D721Med (cell line): Measurements from ENCODE around the gene ZBTB22.
"Not testable (repeated sequence)": the region's sequence is repeated elsewhere in the genome, so short reads cannot be mapped to it uniquely, and the experiment has no call there.

ENCODE experiments used
- DNase-seq: peaks from one replicate; pipeline ENCODE4 v3.0.0; 2011; ENCODE audit warnings: low spot score; ENCODE audit not compliant: insufficient read length
- FAIRE-seq: peaks from 2 replicates; lab custom pipeline; 2011; peaks lifted over from hg19 to GRCh38; lab: Jason Lieb, UNC
- CTCF ChIP-seq: IDR thresholded peaks from 2 replicates; pipeline ENCODE4 v1.5.1; 2012; ENCODE audit warnings: mild to moderate bottlenecking, control low read depth; ENCODE audit not compliant: insufficient read depth; ENCODE audit errors: missing control alignments

ZBTB22 gene

DNA sequence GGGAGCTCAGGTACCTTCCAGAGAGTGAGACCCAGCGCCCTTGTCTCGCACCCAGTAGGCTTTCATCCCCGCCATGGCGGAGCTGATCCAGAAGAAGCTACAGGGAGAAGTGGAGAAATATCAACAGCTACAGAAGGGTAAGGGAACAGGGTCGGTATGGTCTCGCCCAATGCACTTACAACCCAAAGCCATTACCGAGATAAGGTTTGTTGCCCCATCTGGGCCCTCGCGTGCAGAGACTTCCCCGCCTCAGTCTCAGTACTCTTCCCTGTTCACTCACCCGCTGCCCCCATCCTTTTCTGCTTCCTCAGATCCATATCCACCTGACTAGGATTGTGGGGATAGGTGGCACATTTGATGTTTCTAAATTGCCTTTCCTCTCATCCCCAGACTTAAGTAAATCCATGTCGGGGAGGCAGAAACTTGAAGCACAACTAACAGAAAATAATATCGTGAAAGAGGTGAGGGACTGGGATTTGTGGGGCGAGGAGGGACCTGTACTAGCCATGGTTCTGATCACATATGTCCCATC lies 27.7 kb downstream of the ZBTB22 start:
- DNase-seq (no peak), FAIRE-seq (no peak)
- TF ChIP-seq CTCF: no peak

- TF ChIP-seq CTCF: no peak
- FAIRE-seq (no peak), DNase-seq (peak; percentile 98)
Observed at GRCh38 chr6:33288921-33289783, 28.4 kb downstream of the ZBTB22 start, which contains the start of the genes PFDN6 and WDR46. Gene PFDN6 (plus strand): TSS chr6:33289601. CDS start chr6:33289857, 256 bp downstream. Gene WDR46 (minus strand): TSS chr6:33289239. CDS start chr6:33289170, 69 bp downstream.

DNA sequence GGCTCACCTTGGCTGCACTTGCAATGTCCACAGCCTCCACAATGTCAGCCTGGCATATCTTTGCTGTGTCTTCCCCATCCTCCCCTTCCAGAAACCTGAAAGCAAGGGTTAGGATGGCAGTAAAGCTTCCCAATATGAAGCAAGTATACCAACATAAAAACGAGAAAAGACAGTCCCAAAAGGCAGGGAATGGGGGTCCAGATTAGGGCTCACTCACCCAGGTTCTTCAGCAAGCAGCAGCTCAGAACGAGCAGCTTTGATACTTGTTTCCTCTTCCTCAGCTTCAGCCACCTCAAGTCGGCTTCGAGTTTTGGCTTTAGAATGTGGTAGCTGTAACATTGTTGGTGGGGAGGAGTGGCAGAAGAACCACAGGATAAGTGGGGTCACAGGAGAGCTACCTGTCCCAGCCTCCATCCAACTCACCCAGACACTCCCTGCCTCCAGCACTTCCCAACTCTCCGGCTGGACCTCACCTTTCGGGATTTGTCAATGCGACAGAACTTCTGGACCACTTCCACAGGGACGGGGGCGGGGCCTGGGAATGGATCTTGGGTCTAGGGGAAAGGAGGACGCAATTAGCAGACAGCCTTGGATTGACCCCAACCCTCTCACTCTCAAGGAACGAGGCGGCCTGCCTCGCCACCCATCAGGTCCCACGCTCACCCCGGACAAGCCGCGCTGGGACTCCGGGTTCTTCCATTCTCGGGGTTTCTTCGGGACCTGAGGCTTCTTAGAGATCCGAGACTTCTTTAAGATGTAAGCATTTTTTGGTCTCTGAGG lies 29.2 kb downstream of the ZBTB22 start:
- TF ChIP-seq CTCF: no peak
- DNase-seq: no peak
- no peak for FAIRE-seq

DNA sequence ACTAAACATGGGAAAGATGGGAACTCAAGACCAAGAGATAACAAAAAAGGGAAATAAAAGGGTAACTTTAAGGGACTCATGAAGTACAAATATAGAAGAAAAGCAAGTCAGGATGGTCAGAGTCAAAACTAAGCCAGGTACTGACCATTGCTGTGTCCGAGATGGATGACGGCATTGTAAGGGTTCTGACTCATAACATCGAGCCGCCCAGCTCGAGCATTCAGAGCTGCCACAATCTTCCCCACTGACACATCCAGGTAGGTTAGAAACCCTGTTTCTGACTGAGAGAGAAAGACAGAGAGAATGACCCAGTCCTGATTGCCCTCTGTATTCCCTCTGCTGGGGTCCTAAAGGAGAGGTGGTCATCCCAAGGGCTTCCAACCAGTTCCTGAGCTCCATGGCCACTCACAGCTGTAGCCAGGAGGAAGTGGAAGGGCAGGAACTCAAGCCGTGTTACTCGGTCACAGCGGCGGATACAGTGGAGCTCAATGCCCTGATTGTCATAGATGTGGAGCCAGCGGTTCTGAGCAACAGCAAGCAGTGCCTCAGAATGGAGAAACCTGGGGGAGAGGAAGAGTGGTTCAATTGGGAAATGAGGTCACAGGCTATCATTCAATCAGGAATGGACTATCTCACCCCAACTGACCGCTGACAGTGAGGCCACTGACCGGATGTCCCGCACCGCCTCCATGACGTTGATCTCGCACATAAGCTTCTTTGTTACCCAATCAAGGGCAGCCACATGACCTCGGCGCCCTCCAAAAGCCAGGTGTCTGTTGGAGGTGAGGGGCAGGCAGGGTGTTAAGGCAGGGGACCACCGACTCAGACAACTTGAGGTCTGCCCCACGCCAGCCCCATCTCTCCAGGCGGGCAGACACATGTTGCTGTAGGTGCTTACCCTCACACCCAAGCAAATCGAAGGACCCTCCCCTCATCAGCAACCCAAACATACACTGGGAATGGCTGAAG lies 30.3 kb downstream of the ZBTB22 start:
- DNase-seq (no peak), FAIRE-seq (no peak)
- no peak for TF ChIP-seq CTCF

DNA sequence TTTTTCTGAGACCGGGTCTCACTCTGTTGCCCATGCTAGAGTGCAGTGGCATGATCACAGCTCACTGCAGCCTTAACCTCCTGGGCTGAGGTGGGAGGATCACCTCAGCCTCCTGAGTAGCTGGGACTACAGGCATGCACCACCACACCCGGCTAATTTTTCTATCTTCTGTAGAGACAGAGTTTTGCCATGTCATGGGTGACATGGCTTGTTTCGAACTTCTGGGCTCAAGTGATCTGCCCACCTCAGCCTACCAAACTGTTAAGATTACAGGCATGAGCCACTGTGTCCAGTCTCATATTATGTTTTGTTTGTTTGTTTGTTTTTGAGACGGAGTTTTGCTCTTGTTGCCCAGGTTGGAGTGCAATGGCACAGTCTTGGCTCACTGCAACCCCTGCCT lies 32.3 kb downstream of the ZBTB22 start:
- not testable (repeated sequence) for FAIRE-seq, DNase-seq

- FAIRE-seq (no peak), DNase-seq (no peak)
- no peak for TF ChIP-seq CTCF
Observed at GRCh38 chr6:33280539-33280938, 37.0 kb downstream of the ZBTB22 start.
